SKM-1 (cell line): ENCODE data around the gene BRD9.
"Not testable (repeated sequence)": the region's sequence is repeated elsewhere in the genome, so short reads cannot be mapped to it uniquely, and the experiment has no call there.

Source experiments
- DNase-seq: peaks from one replicate; lab custom pipeline; 2025; ENCODE audit not compliant: unreplicated experiment; lab: John Stamatoyannopoulos, UW

Gene BRD9

GRCh38 chr5:860506-861150, 32.0 kb downstream of the BRD9 start:
- DNase-seq = no peak

- no peak for DNase-seq
These were observed 32.8 kb downstream of the BRD9 start for GRCh38 chr5:859798-860296.

DNA sequence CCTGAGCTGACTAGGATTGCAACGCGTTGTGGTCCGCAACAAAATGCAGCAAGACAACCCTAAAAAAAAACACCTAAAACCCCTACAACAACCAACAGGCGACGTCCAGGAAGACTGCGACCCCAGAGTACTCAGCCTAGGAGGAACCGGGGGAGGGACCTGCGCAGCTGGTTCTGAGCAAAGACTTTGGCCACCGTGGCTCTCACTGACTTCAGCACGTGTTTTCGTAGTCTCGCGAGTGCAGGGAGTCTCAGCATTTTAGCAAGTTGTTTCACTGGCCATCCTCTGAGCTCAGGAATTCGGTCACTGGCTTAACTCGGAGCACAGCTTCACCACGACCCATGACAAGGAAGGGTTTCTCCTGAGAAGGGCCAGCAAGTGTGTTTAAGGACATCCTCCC, 33.2 kb downstream of the BRD9 start:
- DNase-seq = no peak

- DNase-seq = no peak
These were observed 33.9 kb downstream of the BRD9 start for GRCh38 chr5:858726-859125.

- no peak for DNase-seq
These were observed 35.8 kb downstream of the BRD9 start for GRCh38 chr5:856531-857425.

GRCh38 chr5:855771-856530, 36.6 kb downstream of the BRD9 start:
- no peak for DNase-seq

DNA sequence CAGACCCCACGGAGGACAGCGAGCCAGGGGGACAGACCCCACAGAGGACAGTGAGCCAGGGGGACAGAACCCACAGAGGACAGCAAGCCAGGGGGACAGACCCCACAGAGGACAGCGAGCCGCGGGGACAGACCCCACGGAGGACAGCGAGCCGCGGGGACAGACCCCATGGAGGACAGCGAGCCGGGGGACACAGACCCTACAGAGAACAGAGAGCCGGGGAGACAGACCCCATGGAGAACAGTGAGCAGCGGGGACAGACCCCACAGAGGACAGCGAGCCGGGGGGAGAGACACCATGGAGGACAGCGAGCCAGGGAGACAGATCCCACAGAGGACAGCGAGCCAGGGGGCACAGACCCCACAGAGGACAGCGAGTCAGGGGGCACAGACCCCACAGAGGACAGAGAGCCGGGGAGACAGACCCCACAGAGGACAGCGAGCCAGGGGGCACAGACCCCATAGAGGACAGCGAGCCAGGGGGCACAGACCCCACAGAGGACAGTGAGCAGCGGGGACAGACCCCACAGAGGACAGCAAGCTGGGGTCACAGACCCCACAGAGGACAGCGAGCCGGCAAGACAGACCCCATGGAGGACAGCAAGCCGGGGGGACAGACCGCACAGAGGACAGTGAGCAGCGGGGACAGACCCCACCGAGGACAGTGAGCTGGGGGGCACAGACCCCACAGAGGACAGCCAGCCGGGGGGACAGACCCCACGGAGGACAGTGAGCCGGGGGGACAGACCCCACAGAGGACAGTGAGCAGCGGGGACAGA, 37.4 kb downstream of the BRD9 start:
- no peak for DNase-seq

GRCh38 chr5:854217-854616, 38.4 kb downstream of the BRD9 start:
- no peak for DNase-seq

- not testable (repeated sequence) for DNase-seq
These were observed 39.0 kb downstream of the BRD9 start for GRCh38 chr5:853416-854090.

DNA sequence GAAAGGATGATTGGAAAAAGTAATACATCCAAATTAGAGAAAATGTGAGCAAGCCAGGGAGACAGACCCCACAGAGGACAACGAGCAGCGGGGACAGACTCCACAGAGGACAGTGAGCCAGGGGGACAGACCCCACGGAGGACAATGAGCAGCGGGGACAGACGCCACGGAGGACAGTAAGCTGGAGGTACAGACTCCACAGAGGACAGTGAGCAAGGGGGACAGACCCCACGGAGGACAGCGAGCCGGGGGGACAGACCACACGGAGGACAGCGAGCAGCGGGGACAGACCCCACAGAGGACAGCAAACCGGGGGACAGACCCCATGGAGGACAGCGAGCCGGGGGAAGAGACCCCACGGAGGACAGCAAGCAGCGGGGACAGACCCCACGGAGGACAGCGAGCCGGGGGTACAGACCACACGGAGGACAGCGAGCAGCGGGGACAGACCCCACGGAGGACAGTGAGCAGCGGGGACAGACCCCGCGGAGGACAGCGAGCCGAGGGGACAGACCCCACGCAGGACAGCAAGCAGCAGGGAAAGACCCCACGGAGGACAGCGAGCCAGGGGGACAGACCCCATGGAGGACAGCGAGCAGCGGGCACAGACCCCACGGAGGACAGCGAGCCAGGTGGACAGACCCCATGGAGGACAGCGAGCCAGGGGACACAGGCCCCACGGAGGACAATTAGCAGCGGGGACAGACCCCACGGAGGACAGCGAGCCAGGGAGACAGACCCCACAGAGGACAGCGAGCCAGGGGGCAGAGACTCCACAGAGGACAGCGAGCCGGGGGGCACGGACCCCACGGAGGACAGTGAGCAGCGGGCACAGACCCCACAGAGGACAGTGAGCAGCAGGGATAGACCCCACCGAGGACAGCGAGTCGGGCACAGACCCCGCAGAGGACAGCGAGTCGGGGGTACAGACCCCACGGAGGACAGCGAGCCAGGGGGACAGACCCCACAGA, 39.9 kb downstream of the BRD9 start:
- no peak for DNase-seq

DNA sequence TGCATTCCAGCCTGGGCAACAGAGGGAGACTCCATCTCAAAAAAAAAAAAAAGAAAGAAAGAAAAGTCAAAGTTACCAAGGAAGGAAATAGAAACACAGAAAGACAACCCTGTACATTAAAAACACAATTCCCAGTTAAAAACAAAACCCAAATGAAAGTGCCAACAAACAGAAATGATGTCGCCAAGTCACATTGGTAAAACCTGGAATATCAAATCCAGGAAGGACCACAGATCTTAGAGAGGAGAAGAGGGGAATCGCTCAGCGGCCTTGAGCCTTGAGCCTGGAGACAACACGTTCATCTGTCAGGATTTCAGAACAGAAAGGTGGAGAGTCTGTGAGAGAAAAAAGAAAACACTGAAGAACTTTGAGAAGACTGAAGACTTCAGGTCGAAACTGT, 40.6 kb downstream of the BRD9 start:
- DNase-seq = no peak

DNA sequence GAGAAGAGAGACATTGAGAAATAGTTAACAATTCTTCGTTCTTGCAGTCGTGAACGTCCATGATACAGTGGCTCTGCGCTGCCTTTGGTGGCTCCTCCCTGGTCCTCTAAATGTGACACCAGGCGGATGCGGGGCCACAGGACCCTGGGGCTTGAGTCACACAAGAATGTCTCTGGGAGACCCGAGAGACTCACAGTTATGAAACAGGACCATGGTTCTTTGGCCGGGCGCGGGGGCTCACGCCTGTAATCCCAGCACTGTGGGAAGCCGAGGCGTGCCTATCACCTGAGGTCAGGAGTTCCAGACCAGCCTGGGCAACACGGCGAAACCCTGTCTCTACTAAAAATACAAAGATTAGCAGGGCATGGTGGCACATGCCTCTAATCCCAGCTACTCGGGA, 41.0 kb downstream of the BRD9 start:
- DNase-seq = no peak

- no peak for DNase-seq
These were observed 41.5 kb downstream of the BRD9 start for GRCh38 chr5:851076-851475.

DNA sequence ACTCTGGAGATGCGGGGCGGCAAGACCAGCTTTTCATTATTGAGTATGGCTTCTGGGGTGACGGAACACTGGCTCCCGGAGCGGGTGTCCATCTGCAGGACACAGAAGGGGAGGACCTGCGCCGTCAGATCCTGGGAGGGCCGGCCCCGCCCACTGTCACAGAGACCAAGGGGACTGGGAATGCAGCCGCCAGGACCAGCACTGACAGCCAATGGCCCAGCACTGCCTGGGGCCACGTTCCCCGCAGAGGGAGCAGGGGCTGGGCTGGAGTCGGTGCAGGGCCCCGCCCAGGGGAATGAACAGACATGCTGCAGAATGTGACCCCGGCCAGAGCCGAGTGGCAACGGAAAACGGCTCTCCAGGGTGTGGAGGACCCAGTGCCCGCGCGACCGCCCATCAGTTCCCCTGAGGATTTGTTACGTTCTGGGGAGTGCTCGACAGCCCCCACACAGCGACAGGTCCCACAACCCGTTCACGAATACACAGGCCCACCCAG, 42.0 kb downstream of the BRD9 start, which contains the start of gene ZDHHC11:
ZDHHC11 (minus strand) TSS at position 476 of the 496 bp plus-strand sequence; CDS start at position 92, 384 bp downstream.
- no peak for DNase-seq

- DNase-seq = no peak
These were observed 42.8 kb downstream of the BRD9 start for GRCh38 chr5:849651-850301.

DNA sequence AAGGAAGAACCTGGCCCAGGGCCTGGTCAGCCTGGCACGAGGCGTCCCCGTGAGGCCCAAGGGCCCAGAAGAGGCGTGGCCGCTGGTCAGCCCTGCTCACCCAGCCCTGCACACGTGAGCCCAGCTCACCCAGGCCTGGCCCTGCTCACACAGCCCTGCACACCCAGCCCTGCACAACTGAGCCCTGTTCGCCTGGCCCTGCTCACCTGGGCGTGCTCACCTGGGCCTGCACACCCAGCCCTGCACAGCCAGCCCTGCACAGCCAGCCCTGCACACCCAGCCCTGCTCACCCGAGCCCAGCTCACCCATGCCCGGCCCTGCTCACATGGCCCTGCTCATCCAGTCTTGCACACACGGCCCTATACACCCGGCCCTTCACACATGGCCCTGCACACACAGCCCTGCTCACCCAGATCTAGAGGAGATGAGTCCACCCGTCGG, 43.9 kb downstream of the BRD9 start:
- no peak for DNase-seq

- not testable (repeated sequence) for DNase-seq
These were observed 44.9 kb downstream of the BRD9 start for GRCh38 chr5:847736-848135.

DNA sequence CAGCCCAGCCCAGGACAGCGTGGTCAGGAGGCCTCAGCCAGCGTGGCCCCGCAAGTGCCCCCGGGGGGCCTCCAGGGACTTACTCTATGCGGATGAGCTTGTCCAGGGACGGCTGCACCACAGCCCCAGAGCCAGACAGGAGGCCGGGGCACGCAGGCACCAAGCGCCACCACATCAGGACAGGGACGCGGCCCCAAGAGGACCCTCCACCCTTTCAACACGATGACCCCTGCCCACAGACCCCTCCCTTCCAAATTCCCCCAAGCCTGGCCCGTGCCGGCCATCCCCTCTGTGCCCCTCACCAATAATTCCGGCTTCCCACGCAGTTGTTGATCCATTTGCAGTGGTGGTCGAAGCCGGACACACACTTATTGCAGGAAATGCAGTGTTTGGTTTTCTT, 45.4 kb downstream of the BRD9 start:
- DNase-seq = not testable (repeated sequence)
